Chondrocyte (in vitro differentiated cells): Measurements from ENCODE around the gene LHFPL6. TPM values are rescaled to one million over a fixed set of nuclear protein-coding genes. Genes with fewer than 3 reads are reported as not detected.
A peak's percentile ranks its signal among the peaks of the same experiment; 100 is the strongest.

Experiments
- DNase-seq: peaks from one replicate; pipeline ENCODE4 v3.0.0; 2021; ENCODE audit warnings: mixed read lengths, low spot score
- H3K27ac Mint-ChIP-seq: one replicate; pipeline ENCODE4 v1.8.0; 2021; ENCODE audit warnings: mild to moderate bottlenecking, moderate library complexity, mixed read lengths; ENCODE audit not compliant: unreplicated experiment
- H3K27me3 Mint-ChIP-seq: 2 replicates; pipeline ENCODE4 v1.8.0; 2021; ENCODE audit warnings: low read depth, mixed read lengths
- H3K36me3 Mint-ChIP-seq: 2 replicates; pipeline ENCODE4 v1.8.0; 2021; ENCODE audit warnings: low read depth, mixed read lengths
- H3K4me1 Mint-ChIP-seq: 2 replicates; pipeline ENCODE4 v1.8.0; 2021; ENCODE audit warnings: low read depth, mild to moderate bottlenecking, mixed read lengths
- H3K4me3 Mint-ChIP-seq: one replicate; pipeline ENCODE4 v1.8.0; 2021; ENCODE audit warnings: mild to moderate bottlenecking, moderate library complexity, mixed read lengths; ENCODE audit not compliant: unreplicated experiment
- H3K9me3 Mint-ChIP-seq: 2 replicates; pipeline ENCODE4 v1.8.0; 2021; ENCODE audit warnings: low read depth, mixed read lengths
- long read RNA-seq: library from polyadenylated mRNA; stranded (forward); transcript quantifications from one replicate; pipeline ENCODE4 v2.0.0, GENCODE V29; 2021
- total RNA-seq: library from RNA; stranded (reverse); gene quantifications from 3 replicates; pipeline ENCODE4 v1.2.1, GENCODE V29; 2021
- TF ChIP-seq, protein P1 (sequence below): fragments of 200-600 bp; sonication (generic); IDR thresholded peaks from 2 replicates; pipeline ENCODE4 v1.5.0; 2021; ENCODE audit warnings: antibody characterized with exemption, mild to moderate bottlenecking, moderate library complexity

Gene LHFPL6
- 88.2 to 101 TPM (median 100 TPM) in 3 replicates for total RNA-seq
- long read RNA-seq, partial matches to known transcripts = 0 of 15 reads
- long read RNA-seq, other reads (novel, unspliced or antisense) = 13 of 15 reads

DNA sequence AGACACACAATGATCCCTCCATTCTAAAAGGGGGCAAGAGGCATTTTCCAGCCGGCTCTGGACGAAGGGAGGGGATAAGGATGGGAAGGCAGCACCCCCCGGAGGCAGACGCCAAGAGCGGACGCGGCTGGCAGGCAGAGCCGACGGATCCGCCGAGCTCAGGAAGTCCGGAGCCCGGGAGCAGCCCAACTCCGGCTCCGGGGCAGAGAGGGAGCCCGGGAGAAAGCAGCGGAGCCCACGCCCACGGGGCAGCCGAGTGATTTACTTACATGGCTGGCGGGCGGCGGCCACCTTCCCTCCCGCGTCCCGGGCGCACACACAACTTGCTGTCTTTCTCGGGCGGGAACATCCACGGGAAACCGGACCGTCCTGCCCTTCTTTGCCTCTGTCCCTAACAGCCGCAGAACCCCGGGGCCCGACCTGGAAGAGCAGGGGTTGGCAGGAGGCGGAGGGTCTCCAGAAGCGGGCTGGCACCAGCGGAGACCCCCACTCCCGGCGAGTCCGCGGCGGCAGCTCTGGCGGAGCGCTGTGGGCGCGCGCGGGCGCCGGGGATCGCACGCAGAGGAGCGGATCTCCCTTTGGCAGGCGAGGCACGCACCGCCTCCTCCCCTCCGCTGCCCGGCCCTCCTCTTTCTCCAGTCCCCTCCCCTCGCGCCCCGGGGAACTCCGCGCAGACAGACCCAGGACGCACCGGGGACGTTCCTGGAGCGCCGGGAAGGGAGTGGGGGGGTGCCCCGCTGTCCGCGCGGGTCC is at the start of gene LHFPL6:
Gene LHFPL6 (minus strand): TSS at position 580 of the 753 bp plus-strand sequence.
- Mint-ChIP-seq H3K9me3 (no peaks in the 10 kb centered on the region), H3K36me3 (peaks cover 4% of the 10 kb centered on the region), H3K4me3 (peak within 1 kb of the TSS; percentile 92), H3K27me3 (no peaks in the 10 kb centered on the region), H3K4me1 (peaks cover 53% of the 10 kb centered on the region), H3K27ac (peak within 1 kb of the TSS; percentile 96)
- DNase-seq = peak; percentile 96
- TF ChIP-seq, protein P1, sequence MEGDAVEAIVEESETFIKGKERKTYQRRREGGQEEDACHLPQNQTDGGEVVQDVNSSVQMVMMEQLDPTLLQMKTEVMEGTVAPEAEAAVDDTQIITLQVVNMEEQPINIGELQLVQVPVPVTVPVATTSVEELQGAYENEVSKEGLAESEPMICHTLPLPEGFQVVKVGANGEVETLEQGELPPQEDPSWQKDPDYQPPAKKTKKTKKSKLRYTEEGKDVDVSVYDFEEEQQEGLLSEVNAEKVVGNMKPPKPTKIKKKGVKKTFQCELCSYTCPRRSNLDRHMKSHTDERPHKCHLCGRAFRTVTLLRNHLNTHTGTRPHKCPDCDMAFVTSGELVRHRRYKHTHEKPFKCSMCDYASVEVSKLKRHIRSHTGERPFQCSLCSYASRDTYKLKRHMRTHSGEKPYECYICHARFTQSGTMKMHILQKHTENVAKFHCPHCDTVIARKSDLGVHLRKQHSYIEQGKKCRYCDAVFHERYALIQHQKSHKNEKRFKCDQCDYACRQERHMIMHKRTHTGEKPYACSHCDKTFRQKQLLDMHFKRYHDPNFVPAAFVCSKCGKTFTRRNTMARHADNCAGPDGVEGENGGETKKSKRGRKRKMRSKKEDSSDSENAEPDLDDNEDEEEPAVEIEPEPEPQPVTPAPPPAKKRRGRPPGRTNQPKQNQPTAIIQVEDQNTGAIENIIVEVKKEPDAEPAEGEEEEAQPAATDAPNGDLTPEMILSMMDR = peak; percentile 81

DNA sequence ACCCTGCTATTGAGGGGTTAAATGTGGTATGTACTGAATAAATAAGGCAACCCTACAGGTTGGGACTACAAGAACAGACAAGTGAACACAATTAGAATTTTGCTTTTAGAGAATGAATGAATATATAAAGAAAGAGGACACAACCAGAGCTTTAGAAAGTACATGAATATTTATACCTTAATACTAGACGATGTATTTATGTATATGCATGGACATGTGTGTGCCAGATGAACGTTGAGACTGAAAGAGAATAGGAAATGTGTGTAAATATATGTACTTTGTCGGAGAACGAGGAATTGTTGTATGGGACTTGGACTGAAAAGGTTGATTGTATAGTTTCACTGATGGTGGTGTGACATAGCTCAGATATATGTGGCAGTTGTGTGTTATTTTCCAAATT is 43.1 kb upstream of the LHFPL6 start:
- Mint-ChIP-seq H3K9me3 (no peaks in the 10 kb centered on the region), H3K36me3 (no peaks in the 10 kb centered on the region), H3K27ac (no peak overlapping the region), H3K4me1 (no peaks in the 10 kb centered on the region), H3K27me3 (peaks cover 2% of the 10 kb centered on the region), H3K4me3 (no peak overlapping the region)
- DNase-seq = no peak
- TF ChIP-seq, protein P1 = no peak

DNA sequence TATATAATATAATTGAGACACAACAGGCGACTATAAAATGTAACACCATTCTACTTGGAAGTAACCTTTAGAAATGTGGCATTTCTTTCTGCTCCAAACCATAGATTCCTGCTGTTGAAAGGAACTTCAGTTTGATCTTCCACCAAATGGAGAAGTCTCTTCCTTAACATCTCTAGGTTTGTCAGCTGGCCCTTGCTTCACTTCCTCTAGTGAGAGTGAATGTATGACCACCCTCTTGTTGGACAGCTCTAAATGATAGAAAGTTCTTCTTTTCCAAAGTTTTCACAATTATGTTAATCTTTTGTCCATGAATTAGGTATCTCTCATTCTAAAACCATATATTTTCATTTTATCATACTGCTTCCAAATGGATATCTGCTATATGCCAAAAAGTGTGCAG is 38.7 kb upstream of the LHFPL6 start:
- DNase-seq = no peak
- Mint-ChIP-seq H3K9me3 (no peaks in the 10 kb centered on the region), H3K4me1 (no peaks in the 10 kb centered on the region), H3K27ac (no peak overlapping the region), H3K36me3 (no peaks in the 10 kb centered on the region), H3K4me3 (no peak overlapping the region), H3K27me3 (peaks cover 11% of the 10 kb centered on the region)
- TF ChIP-seq, protein P1 = no peak

DNA sequence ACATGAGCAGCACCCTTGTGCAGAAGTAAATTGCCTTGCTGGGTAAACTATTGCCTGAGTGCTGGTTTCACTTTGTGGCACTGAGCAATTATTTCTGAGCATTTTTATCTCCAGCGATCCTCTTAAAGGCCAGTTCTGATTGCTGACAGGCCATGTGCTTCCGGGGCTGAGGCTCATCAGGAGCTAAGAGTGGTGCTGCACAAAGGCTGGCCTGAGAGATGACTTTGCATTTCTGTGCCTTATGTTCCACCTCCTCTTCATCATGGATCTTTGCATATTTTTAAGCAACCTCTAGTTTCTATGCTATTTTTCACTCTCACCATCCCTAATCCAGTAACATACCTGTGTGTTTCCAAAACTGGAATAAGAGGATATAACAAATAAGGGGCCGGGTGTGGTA is 34.9 kb upstream of the LHFPL6 start:
- no peaks in the 10 kb centered on the region for H3K4me1 Mint-ChIP-seq
- H3K4me3 Mint-ChIP-seq = no peak overlapping the region
- H3K9me3 Mint-ChIP-seq = no peaks in the 10 kb centered on the region
- H3K27ac Mint-ChIP-seq = no peak overlapping the region
- H3K36me3 Mint-ChIP-seq = no peaks in the 10 kb centered on the region
- DNase-seq = no peak
- TF ChIP-seq, protein P1 = no peak
- H3K27me3 Mint-ChIP-seq = peaks cover 14% of the 10 kb centered on the region

DNA sequence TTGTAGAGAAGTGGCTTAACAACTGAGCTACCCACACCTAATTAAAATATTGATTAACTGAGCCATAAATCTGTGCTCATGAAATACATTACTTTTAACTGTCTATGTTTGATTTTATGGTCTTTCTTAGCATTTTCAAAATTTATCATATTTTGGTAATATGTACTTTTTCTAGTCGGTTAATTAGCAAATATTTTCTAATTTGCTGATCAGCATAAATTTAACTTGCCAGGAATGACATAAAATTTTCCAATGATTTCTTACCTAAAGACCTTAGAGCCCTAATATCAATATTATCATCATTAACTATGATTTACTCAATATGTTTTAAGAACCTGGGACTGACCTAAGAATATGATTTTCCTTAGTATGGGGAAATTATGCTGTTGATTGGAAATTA is 32.6 kb upstream of the LHFPL6 start:
- Mint-ChIP-seq H3K36me3 (peaks cover 3% of the 10 kb centered on the region), H3K4me3 (no peak overlapping the region), H3K4me1 (no peaks in the 10 kb centered on the region), H3K27me3 (peaks cover 7% of the 10 kb centered on the region), H3K9me3 (peaks cover 12% of the 10 kb centered on the region), H3K27ac (no peak overlapping the region)
- TF ChIP-seq, protein P1 = no peak
- DNase-seq = no peak
